Ovary (tissue), 3 donors: ENCODE results near the gene RABL6.

Experiments
- EP300 ChIP-seq: sonication (generic); formaldehyde crosslinking; IDR thresholded peaks from one replicate; pipeline ENCODE4 v1.6.1; 2017; ENCODE audit warnings: antibody characterized with exemption
- POLR2A ChIP-seq: fragments of 450-650 bp; IDR thresholded peaks from one replicate; pipeline ENCODE4 v1.6.1; 2017; ENCODE audit warnings: antibody characterized with exemption, mild to moderate bottlenecking, moderate library complexity
- TF ChIP-seq, protein P1 (sequence below), 3 donors: fragments of 450-650 bp in 2 of 3; fragments of 200-600 bp in 1 of 3; IDR thresholded peaks; one replicate each; pipeline versions ENCODE4 v1.5.1 to v1.8.0; 2016 to 2022; ENCODE audit warnings: antibody characterized with exemption in 3 of 3, mild to moderate bottlenecking in 1 of 3
- donor health status: DM: no; HTN: no; CAD: no.

DNA sequence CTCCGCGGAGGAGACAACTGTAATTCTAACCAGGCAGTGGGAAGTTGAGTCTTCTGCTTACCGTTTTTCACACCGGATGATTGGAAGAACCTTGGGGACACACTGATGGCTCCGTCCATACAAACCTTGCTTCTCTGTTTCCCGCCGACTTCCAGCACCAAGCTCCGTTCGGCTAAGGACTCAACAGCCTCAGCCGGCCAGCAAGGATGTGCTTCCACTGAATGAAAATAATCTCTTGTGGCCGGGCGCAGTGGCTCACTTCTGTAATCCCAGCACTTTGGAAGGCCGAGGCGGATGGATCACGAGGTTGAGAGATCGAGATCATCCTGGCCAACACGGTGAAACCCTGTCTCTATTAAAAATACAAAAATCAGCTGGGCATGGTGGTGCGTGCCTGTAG, 60.2 kb downstream of the RABL6 start:
- TF ChIP-seq, protein P1, sequence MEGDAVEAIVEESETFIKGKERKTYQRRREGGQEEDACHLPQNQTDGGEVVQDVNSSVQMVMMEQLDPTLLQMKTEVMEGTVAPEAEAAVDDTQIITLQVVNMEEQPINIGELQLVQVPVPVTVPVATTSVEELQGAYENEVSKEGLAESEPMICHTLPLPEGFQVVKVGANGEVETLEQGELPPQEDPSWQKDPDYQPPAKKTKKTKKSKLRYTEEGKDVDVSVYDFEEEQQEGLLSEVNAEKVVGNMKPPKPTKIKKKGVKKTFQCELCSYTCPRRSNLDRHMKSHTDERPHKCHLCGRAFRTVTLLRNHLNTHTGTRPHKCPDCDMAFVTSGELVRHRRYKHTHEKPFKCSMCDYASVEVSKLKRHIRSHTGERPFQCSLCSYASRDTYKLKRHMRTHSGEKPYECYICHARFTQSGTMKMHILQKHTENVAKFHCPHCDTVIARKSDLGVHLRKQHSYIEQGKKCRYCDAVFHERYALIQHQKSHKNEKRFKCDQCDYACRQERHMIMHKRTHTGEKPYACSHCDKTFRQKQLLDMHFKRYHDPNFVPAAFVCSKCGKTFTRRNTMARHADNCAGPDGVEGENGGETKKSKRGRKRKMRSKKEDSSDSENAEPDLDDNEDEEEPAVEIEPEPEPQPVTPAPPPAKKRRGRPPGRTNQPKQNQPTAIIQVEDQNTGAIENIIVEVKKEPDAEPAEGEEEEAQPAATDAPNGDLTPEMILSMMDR (IDR thresholded peaks at IDR 0.05), result no peak
- TF ChIP-seq EP300, result no peak
- no peak for TF ChIP-seq POLR2A
